Activated CD4-positive, alpha-beta T cell treated with anti-CD3 and anti-CD28 coated beads, Interleukin-2, amount 10 ng/mL, durations not matched to agents 24 days and 14 days (primary cell): ENCODE data around the gene BAG1. TPM values are rescaled to one million over a fixed set of nuclear protein-coding genes. Genes with fewer than 3 reads are reported as not detected.

ENCODE experiments used
- DNase-seq: peaks from one replicate; pipeline ENCODE4 v3.0.0; 2022
- H3K27ac Mint-ChIP-seq: one replicate; pipeline ENCODE4 v1.8.0; 2022; ENCODE audit warnings: mild to moderate bottlenecking, mixed read lengths
- H3K27me3 Mint-ChIP-seq: one replicate; pipeline ENCODE4 v1.8.0; 2022; ENCODE audit warnings: mixed read lengths
- H3K36me3 Mint-ChIP-seq: one replicate; pipeline ENCODE4 v1.8.0; 2022; ENCODE audit warnings: low read depth, mild to moderate bottlenecking, mixed read lengths
- H3K4me1 Mint-ChIP-seq: one replicate; pipeline ENCODE4 v1.8.0; 2021; ENCODE audit warnings: mixed read lengths
- H3K4me3 Mint-ChIP-seq: one replicate; pipeline ENCODE4 v1.8.0; 2022; ENCODE audit warnings: mild to moderate bottlenecking, moderate library complexity, mixed read lengths
- H3K9me3 Mint-ChIP-seq: one replicate; pipeline ENCODE4 v1.8.0; 2021; ENCODE audit warnings: mixed read lengths
- intact Hi-C: fragments of 100-400 bp; cut with micrococcal nuclease; formaldehyde crosslinking; loops from one replicate; pipeline ENCODE4 v1.15.1; 2023
- total RNA-seq: library from RNA; stranded (reverse); gene quantifications from 2 replicates; pipeline ENCODE4 v1.2.3, GENCODE V29; 2022

The BAG1 gene
- total RNA-seq, 1 donor from 2014 or later: 72.4 TPM

DNA sequence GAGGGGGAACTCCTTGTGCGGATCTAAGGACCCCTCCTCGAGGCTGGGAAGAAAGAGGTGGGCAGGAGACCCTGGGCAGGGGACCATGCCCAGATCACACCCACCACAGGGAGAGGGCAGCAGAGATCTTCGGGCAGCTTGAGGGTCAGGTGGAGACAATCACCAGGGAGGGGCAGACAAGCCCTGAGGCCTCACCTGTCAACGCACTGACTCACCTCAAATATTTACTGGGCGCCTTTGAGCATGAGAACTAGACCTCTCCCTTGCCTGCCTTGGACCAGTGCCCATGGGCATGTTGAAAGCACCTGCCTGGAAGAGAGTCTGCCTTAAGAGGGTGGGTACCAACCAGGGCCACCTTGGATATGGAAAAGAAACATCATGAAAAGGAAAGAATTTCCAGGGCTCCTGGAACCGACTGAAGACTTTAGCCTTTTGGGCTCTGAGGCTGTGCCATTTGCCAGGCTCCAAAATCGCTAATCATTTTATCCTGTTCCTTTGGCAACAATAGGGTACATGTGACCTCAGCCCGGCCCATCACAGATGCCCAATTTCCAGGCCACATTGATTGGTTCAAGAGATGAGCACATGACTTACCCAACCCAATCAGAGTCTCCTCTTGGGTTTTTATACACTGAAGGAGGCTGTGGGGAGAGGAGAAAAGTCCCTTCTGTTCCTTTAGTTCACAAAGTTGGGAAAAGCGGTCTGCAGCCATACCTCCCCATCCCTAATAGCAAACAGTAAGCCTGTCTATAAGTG lies 35.0 kb downstream of the BAG1 start:
- intact Hi-C loops: loop anchor here (5.0 kb wide), 1 partner anchor 42 kb away; no protein-coding TSS in a partner anchor
- Mint-ChIP-seq H3K36me3 (no peaks in the 10 kb centered on the region), H3K4me3 (no peak overlapping the region), H3K4me1 (peaks cover 13% of the 10 kb centered on the region), H3K9me3 (no peaks in the 10 kb centered on the region), H3K27ac (no peak overlapping the region), H3K27me3 (peaks cover 5% of the 10 kb centered on the region)
- DNase-seq: no peak

DNA sequence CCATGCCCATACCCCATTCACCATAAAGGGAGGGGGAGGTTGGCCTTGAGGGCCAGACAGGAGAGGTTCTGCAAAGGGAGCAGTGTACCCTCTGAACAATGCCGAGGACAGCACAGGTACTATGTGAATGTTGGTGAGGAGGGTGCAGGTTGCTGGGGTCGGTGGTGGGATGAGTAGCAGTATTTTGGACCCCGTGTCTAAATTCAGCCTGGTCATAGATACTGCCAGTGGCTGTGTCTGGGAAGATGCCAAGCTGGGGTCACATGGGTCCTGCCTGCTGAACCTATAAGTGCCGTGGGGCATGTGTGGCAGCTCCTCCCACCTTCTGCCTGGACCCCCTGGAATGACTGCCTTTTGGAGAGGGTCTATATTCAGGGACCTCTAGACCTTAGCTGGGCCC lies 35.9 kb downstream of the BAG1 start:
- no peaks in the 10 kb centered on the region for H3K9me3 Mint-ChIP-seq
- H3K4me3 Mint-ChIP-seq: no peak overlapping the region
- DNase-seq: no peak
- intact Hi-C loops: loop anchor here (5.0 kb wide), 1 partner anchor 41 kb away; no protein-coding TSS in a partner anchor
- H3K27me3 Mint-ChIP-seq: peaks cover 5% of the 10 kb centered on the region
- H3K36me3 Mint-ChIP-seq: no peaks in the 10 kb centered on the region
- no peak overlapping the region for H3K27ac Mint-ChIP-seq
- H3K4me1 Mint-ChIP-seq: peaks cover 13% of the 10 kb centered on the region

DNA sequence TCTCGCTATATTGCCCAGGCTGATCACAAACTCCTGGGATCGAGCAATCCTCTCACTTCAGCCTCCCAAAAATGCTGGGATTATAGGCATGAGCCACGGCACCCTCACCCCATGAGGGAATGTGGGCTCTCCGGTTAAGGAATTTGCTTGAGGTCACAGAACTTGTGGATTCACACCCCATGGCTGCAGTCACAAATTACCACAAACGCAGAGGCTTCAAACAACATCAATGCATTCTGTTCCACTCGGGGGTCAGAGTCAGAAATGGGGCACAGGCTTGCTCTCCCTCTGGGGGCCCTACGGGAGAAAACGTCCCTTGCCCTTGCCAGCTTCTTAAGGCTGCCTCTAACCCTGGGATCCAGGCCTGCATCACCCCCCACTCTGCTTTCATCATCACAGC lies 36.8 kb downstream of the BAG1 start:
- Mint-ChIP-seq H3K4me3 (no peak overlapping the region), H3K27me3 (peaks cover 4% of the 10 kb centered on the region), H3K36me3 (no peaks in the 10 kb centered on the region), H3K27ac (no peak overlapping the region), H3K4me1 (peaks cover 17% of the 10 kb centered on the region), H3K9me3 (no peaks in the 10 kb centered on the region)
- no peak for DNase-seq
- intact Hi-C loops: loop anchor here (5.0 kb wide), 1 partner anchor 40 kb away; no protein-coding TSS in a partner anchor

DNA sequence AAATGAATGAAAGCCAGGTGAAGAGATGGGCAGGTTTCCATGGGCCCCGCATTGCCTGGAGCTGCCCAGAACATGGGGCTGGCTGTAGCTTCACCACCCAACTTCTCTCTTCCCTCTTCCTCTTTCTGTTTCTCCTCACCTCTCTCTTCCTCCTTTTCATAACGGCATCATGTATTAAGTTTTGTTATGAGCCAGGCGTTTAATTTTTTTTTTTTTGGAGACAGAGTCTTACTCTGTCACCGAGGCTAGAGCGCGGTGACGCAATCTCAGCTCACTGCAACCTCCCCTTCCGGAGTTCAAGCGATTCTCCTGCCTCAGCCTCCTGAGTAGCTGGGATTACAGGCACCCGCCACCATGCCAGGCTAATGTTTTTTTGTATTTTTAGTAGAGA lies 37.5 kb downstream of the BAG1 start:
- no peak for DNase-seq
- intact Hi-C loops: loop anchor here (5.0 kb wide), 1 partner anchor 40 kb away; no protein-coding TSS in a partner anchor
- Mint-ChIP-seq H3K9me3 (no peaks in the 10 kb centered on the region), H3K27me3 (peaks cover 4% of the 10 kb centered on the region), H3K27ac (no peak overlapping the region), H3K36me3 (no peaks in the 10 kb centered on the region), H3K4me3 (no peak overlapping the region), H3K4me1 (peaks cover 17% of the 10 kb centered on the region)

DNA sequence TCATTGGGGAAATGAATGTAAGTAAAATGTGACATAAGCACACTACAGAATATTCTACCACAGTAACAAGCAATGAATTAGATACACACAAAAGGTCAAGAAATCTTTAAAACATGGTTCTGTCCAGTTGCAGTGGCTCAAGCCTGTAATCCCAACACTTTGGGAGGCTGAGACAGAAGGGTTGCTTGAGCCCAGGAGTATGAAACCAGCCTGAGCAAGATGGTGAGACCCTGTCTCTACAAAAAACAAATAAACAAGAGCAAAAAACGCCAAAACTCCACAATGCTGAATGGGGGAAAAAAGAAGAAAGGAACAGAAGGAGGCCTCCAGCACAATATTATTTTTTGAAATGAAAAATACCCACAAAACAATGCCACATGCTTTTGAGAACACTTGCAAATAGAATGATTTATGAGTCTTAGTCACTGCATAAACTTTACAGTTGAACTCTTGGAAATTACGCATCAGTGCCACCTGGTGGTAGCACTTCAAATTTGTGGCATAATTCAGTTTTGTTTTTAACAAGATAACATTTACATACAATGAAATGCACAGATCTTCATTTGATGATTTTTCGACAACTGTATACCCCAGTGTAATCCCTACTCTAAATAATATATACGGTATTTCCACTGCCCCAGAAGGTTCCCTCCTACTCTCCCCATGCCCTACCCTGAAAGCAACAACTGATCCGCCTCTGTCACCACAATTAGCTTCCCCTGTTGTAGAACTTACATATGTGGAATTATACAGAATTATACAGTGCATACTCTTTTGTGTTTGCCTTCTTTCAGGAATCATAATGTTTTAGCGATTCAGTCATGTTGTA lies 39.0 kb downstream of the BAG1 start:
- Mint-ChIP-seq H3K27me3 (peaks cover 3% of the 10 kb centered on the region), H3K9me3 (no peaks in the 10 kb centered on the region), H3K4me3 (no peak overlapping the region), H3K27ac (peak overlapping the region; percentile 0), H3K36me3 (no peaks in the 10 kb centered on the region), H3K4me1 (peaks cover 23% of the 10 kb centered on the region)
- intact Hi-C loops: loop anchor here (1.0 to 5.0 kb wide), 3 partner anchors 38 to 144 kb away; partner anchors contain the start of gene B4GALT1
- DNase-seq: peak; percentile 92

DNA sequence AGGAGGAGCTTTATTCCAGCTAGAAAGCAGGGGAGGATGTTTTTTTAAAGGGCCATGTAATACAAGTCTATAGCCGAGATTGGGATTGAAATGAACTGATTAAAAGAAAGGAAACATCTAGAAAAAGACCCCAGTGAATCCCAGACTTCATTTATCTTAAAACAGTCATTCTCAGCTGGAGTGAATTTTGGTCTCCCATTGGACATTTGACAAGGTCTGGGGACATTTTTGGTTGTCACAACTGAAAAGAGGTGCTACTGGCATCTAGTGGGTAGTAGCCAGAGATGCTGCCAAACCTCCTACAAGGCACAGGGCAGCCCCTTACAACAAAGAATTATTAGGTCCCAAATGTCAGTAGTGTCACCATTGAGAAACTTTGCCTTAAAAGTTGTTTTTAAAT lies 40.8 kb downstream of the BAG1 start:
- Mint-ChIP-seq H3K9me3 (no peaks in the 10 kb centered on the region), H3K4me1 (peaks cover 23% of the 10 kb centered on the region), H3K4me3 (no peak overlapping the region), H3K36me3 (no peaks in the 10 kb centered on the region), H3K27me3 (peaks cover 4% of the 10 kb centered on the region), H3K27ac (no peak overlapping the region)
- intact Hi-C loops: no loop called here
- no peak for DNase-seq

DNA sequence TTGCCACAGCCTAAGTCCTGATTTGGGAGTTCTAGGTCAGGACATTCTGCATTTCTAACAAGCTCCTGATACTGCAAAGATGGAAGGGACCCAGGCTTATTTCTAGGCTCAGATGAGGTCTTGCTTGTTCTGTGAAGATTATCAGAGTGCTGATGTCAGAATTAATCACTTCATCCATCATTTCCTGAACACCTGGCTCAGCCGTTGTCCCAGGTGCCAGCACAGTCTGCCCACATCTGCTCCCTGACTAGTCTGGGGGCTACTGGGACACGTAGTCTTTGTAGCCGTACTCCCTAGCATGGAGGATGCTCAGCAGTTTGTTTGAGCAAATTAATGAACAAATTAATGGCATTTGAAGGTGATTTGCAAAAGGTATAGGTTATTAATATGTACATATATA lies 42.5 kb downstream of the BAG1 start:
- intact Hi-C loops: no loop called here
- no peaks in the 10 kb centered on the region for H3K36me3 Mint-ChIP-seq
- H3K27me3 Mint-ChIP-seq: peaks cover 15% of the 10 kb centered on the region
- H3K4me3 Mint-ChIP-seq: no peak overlapping the region
- H3K4me1 Mint-ChIP-seq: peaks cover 23% of the 10 kb centered on the region
- no peaks in the 10 kb centered on the region for H3K9me3 Mint-ChIP-seq
- no peak overlapping the region for H3K27ac Mint-ChIP-seq
- DNase-seq: no peak

DNA sequence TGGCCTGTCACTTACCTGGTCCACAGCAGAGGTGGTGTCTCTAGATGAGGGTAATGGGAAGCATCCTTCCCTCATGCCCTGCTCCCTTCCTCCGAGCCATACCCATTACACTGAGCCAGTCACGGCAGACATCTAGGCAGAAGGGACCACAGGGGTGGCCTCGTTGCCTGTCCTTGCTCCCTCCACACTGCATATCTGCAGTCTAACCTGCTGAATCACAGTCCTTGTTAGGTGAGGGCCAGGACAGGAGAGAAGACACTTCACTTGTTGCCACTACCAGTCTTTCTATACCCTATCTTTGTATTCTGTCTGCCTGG lies 43.0 kb downstream of the BAG1 start:
- intact Hi-C loops: no loop called here

DNA sequence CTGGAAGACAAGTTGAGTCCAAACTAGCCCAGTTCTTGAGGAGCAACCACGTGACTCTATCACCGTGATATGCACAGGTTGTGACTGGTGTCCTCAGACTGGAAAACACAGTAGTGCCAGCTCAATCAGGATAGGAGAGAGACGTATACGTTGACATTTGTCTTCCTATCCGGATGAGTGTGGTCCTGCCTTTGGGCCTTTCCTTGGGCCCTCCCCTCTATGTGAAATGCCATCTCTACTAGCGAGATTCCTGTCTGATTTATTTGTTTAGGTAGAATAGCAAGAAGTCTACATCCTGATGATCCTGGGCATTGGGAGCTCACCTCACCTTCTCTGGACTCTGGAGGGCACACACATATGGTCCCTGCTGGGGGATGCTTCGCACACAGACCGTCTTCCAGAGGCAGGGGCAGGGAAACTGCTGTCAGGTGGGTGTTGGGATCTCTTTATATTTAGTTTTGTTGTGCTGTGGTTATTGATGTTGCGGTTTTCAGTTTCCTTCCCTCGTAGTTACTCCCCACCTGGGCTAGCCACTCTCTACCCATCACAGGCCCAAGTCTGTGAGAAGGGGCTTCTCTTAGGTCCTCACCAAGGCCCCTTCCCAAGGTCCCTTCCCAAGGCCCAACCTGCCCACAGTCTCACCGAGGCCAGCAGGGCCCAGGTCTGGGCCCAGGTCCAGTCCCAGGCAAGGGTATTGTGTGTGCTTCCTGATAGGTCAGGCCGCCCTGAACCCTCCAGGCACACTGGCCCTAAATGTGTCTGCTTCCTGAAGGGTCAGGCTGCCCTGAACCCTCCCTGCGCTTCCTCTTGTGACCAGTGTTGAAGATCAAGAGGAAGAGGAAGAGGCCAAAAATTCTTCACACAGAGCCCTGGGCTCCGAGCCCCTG lies 43.6 kb downstream of the BAG1 start:
- Mint-ChIP-seq H3K9me3 (no peaks in the 10 kb centered on the region), H3K4me3 (no peak overlapping the region), H3K36me3 (no peaks in the 10 kb centered on the region), H3K27ac (no peak overlapping the region), H3K27me3 (peaks cover 20% of the 10 kb centered on the region), H3K4me1 (peaks cover 20% of the 10 kb centered on the region)
- no peak for DNase-seq
- intact Hi-C loops: no loop called here

More for the DNA sequence above, 43.0 kb downstream of the BAG1 start:
- Mint-ChIP-seq H3K4me3 (no peak overlapping the region), H3K36me3 (no peaks in the 10 kb centered on the region), H3K9me3 (no peaks in the 10 kb centered on the region), H3K27me3 (peaks cover 15% of the 10 kb centered on the region), H3K4me1 (peaks cover 20% of the 10 kb centered on the region), H3K27ac (no peak overlapping the region)
- no peak for DNase-seq

DNA sequence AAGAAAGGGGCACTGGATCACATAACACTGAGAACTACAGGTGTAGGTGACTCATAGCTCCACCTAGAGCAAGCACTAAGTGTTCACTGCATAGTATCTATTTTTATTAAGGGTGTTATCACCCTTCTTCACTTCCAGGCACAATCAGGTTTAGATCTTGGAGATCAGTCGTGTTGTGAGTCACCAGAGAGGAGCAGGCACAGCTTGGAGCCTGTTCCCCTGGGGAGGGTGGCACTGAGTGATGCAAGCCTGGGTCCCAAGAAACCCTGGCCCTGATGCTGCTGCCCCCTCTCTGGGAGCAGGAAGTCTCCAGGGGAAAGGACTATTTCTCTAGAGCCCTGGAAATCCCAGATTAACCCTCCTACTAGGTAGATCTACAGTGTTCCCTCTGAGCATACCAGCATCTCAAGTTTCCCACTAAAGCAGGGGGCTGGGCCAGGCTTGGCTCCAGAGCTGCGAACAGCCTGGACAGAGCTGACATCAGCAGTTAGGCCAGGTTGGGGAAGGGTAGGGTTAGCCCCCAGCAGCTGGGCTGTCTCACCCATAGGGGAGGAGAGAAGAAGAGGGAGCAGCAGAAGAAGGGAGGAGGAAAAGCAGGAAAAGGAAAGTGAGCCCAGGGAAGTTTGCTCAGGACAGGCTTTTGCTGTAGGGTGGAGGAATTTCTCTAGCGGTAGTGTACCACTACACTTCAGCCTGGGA lies 52.7 kb downstream of the BAG1 start:
- Mint-ChIP-seq H3K9me3 (peaks cover 4% of the 10 kb centered on the region), H3K36me3 (no peaks in the 10 kb centered on the region), H3K27me3 (peaks cover 19% of the 10 kb centered on the region), H3K4me3 (no peak overlapping the region), H3K27ac (no peak overlapping the region), H3K4me1 (peaks cover 9% of the 10 kb centered on the region)
- DNase-seq: no peak
- intact Hi-C loops: no loop called here

DNA sequence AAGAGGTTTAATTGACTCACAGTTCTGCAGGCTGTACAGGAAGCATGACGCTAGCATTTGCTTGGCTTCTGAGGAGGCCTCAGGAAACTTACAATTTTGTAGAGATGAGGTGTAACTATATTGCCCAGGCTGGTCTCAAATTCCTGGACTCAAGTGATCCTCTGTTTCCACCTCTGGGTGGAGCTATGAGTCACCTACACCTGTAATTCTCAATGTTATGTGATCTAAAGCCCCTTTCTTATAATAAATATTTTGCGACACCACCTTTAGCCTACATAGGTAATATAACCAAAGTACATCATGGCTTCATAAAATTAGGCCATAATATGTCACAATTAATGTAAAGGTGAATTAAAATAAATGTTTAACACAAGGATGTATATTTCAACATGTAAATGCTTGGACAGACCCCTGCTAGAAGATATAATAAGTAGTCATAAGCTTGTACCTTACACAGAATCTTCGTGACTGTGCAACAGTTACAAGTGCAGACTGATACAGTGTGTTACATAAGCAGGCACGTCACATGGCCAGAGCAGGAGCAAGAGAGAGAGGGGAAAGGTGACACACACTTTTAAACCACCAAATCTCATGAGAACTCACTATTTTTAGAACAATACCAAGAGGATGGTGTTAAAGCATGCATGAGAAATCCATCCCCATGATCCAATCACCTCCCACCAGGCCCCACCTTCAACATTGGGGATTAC lies 54.3 kb downstream of the BAG1 start:
- intact Hi-C loops: no loop called here
- no peak for DNase-seq
- Mint-ChIP-seq H3K27me3 (peaks cover 15% of the 10 kb centered on the region), H3K36me3 (no peaks in the 10 kb centered on the region), H3K27ac (no peak overlapping the region), H3K4me3 (no peak overlapping the region), H3K4me1 (peaks cover 9% of the 10 kb centered on the region), H3K9me3 (peaks cover 4% of the 10 kb centered on the region)

DNA sequence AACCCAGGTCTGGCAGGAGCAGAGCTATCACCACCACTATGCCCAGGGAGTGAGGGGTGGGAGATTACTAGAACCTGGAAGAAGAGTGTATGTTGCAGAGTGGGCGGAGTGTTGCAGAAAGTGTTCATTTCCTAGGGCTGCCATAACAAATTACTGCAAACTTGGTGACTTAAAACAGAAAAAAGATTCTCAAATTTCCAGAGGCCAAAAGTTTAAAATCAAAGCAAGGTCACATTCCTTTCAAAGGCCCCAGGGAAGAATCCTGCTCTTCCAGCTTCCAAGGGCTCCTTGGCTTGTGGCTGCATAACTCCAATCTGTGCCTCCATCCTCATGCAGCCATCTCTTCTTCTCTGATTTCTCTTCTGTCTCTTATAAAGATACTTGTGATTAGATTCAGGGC lies 55.1 kb downstream of the BAG1 start:
- intact Hi-C loops: no loop called here
- peaks cover 13% of the 10 kb centered on the region for H3K27me3 Mint-ChIP-seq

More for the DNA sequence above, 55.1 kb downstream of the BAG1 start:
- H3K4me1 Mint-ChIP-seq: peaks cover 5% of the 10 kb centered on the region
- no peak overlapping the region for H3K4me3 Mint-ChIP-seq
- peaks cover 4% of the 10 kb centered on the region for H3K9me3 Mint-ChIP-seq
- no peak overlapping the region for H3K27ac Mint-ChIP-seq
- DNase-seq: no peak
- H3K36me3 Mint-ChIP-seq: no peaks in the 10 kb centered on the region
